OCI-LY7 (cell line): Measurements from ENCODE around the gene SHPK. TPM values are rescaled to one million over a fixed set of nuclear protein-coding genes. Genes with fewer than 3 reads are reported as not detected.
A peak's percentile ranks its signal among the peaks of the same experiment; 100 is the strongest.

Source experiments
- BruUV-seq: library from RNA; stranded (reverse); fragments of 400-500 nt; replicated peaks from 2 replicates; lab custom pipeline; 2021; lab: Mats Ljungman, UMichigan
- CTCF ChIA-PET: fragments of 300-600 bp; sonication (Branson Sonifier 250); formaldehyde crosslinking; loops from one replicate; lab custom pipeline; 2022; ENCODE audit warnings: antibody characterized with exemption; ENCODE audit not compliant: unreplicated experiment; lab: Charles Lee
- POLR2A ChIA-PET: fragments of 300-600 bp; sonication (Branson Sonifier 250); formaldehyde crosslinking; loops from one replicate; lab custom pipeline; 2022; ENCODE audit warnings: antibody characterized with exemption; lab: Charles Lee
- DNase-seq: peaks from one replicate; pipeline ENCODE4 v3.0.0-alpha.2; 2015; ENCODE audit warnings: low spot score
- H2AFZ ChIP-seq: fragments of 200-600 bp; sonication (generic), shearing (Covaris generic); 2 replicates; pipeline ENCODE4 v1.6.1; 2014; ENCODE audit warnings: mild to moderate bottlenecking, antibody characterized with exemption, low read length, moderate library complexity
- H3K27ac ChIP-seq: fragments of 200-600 bp; sonication (generic); 2 replicates; pipeline ENCODE4 v1.5.1; 2014; ENCODE audit warnings: mixed run types, low read depth, mild to moderate bottlenecking, moderate library complexity, low read length, inconsistent platforms; ENCODE audit not compliant: poor library complexity, severe bottlenecking
- H3K36me3 ChIP-seq: fragments of 200-600 bp; sonication (generic); 2 replicates; pipeline ENCODE4 v1.6.1; 2014; ENCODE audit warnings: mild to moderate bottlenecking, antibody characterized with exemption, low read length, moderate library complexity, mixed read lengths; ENCODE audit not compliant: insufficient read depth
- H3K4me1 ChIP-seq: fragments of 200-600 bp; sonication (generic); 2 replicates; pipeline ENCODE4 v1.5.1; 2014; ENCODE audit warnings: mild to moderate bottlenecking, low read length; ENCODE audit not compliant: insufficient read depth, poor library complexity, severe bottlenecking
- H3K4me2 ChIP-seq: fragments of 200-600 bp; sonication (generic); 2 replicates; pipeline ENCODE4 v1.6.1; 2014; ENCODE audit warnings: mild to moderate bottlenecking, low read length
- H3K4me3 ChIP-seq: fragments of 200-600 bp; sonication (generic); 2 replicates; pipeline ENCODE4 v1.5.1; 2014; ENCODE audit warnings: mild to moderate bottlenecking, low read depth, low read length; ENCODE audit not compliant: poor library complexity, severe bottlenecking
- H3K79me2 ChIP-seq: fragments of 200-600 bp; sonication (generic); 2 replicates; pipeline ENCODE4 v1.6.1; 2016; ENCODE audit warnings: low read depth, mild to moderate bottlenecking, low read length, moderate library complexity, mixed read lengths; ENCODE audit not compliant: insufficient read depth
- H3K9me2 ChIP-seq: fragments of 200-600 bp; sonication (generic); 2 replicates; pipeline ENCODE4 v1.6.1; 2016; ENCODE audit warnings: mild to moderate bottlenecking, low read length, mixed read lengths; ENCODE audit not compliant: insufficient read depth
- H3K9me3 ChIP-seq: fragments of 200-600 bp; sonication (generic); 2 replicates; pipeline ENCODE4 v1.6.1; 2014; ENCODE audit warnings: mild to moderate bottlenecking, mixed run types, low read length, mixed read lengths
- H4K20me1 ChIP-seq: fragments of 200-600 bp; sonication (generic); 2 replicates; pipeline ENCODE4 v1.6.1; 2014; ENCODE audit warnings: mild to moderate bottlenecking, antibody characterized with exemption, low read length, moderate library complexity, mixed read lengths; ENCODE audit not compliant: insufficient read depth
- CTCF ChIP-seq: fragments of 200-600 bp; sonication (generic); conservative IDR thresholded peaks from 2 replicates; pipeline ENCODE4 v1.5.1; 2014; ENCODE audit warnings: mild to moderate bottlenecking, antibody characterized with exemption, low read length, moderate library complexity, mixed read lengths
- EZH2phosphoT487 ChIP-seq: fragments of 200-600 bp; sonication (generic); IDR thresholded peaks from 2 replicates; pipeline ENCODE4 v1.6.1; 2018; ENCODE audit warnings: low read depth, borderline replicate concordance, mild to moderate bottlenecking, mixed run types, antibody characterized with exemption, low read length, moderate library complexity, mixed read lengths
- intact Hi-C: fragments of 100-400 bp; cut with micrococcal nuclease; formaldehyde crosslinking; loops from one replicate; pipeline ENCODE4 v1.10.0; 2022; ENCODE audit not compliant: unreplicated experiment
- total RNA-seq, 2 experiments: library from RNA; depleted of rRNA in 1 of 2; stranded (reverse); fragments of >200 nt in 1 of 2; shearing (Covaris generic) in 1 of 2; gene quantifications; 2 replicates each; pipeline ENCODE4 v1.2.3, GENCODE V29; 2014 to 2022

Gene SHPK
- total RNA-seq, 2 experiments from 2014 or later, result 16.9 to 17.0 TPM

DNA sequence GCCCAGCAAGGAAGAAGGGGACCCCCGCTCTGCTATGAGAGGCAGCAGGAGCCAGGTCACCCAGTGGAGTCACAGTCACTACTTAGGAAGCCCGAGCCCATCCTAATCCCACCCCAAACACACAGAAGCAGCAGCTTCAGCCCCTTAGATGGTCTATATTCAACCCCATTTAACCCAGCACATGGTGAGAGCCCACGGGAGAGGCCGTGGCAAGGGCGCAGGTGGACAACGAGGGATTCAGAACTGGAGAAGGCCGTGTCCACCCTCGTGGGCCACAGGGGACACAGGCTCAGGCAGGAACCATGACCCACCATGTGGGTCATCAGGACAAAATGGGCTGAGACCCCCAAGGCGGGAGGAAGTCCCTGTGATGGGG is 76.8 kb downstream of the SHPK start:
- Histone ChIP-seq H3K4me3 (peak overlapping the region; percentile 38), H3K79me2 (no peaks in the 10 kb centered on the region), H4K20me1 (no peaks in the 10 kb centered on the region), H3K36me3 (no peaks in the 10 kb centered on the region), H2AFZ (peak overlapping the region; percentile 79), H3K9me3 (no peaks in the 10 kb centered on the region), H3K27ac (peak overlapping the region; percentile 47), H3K4me2 (peak overlapping the region; percentile 66), H3K4me1 (peaks cover 42% of the 10 kb centered on the region), H3K9me2 (no peaks in the 10 kb centered on the region)
- POLR2A ChIA-PET, result interaction anchor here (1.3 kb wide), 1 partner anchor 12 kb away, joined by 6 read pairs; no protein-coding TSS in a partner anchor
- intact Hi-C loops, result loop anchor here (2.0 kb wide), 1 partner anchor 88 kb away; no protein-coding TSS in a partner anchor
- DNase-seq, result no peak
- CTCF ChIA-PET, result no interaction called here
- TF ChIP-seq EZH2phosphoT487, result no peak
- no peak for TF ChIP-seq CTCF
- no TSS peak for BruUV-seq

GRCh38 chr17:3558603-3559269 is 77.3 kb downstream of the SHPK start:
- Histone ChIP-seq H2AFZ (peak overlapping the region; percentile 79), H3K4me1 (peaks cover 42% of the 10 kb centered on the region), H3K36me3 (no peaks in the 10 kb centered on the region), H3K9me3 (no peaks in the 10 kb centered on the region), H3K79me2 (no peaks in the 10 kb centered on the region), H3K4me2 (peak overlapping the region; percentile 66), H3K27ac (peak overlapping the region; percentile 47), H4K20me1 (no peaks in the 10 kb centered on the region), H3K4me3 (peak overlapping the region; percentile 38), H3K9me2 (no peaks in the 10 kb centered on the region)
- no peak for TF ChIP-seq CTCF
- TF ChIP-seq EZH2phosphoT487, result no peak
- intact Hi-C loops, result loop anchor here (1.0 to 2.0 kb wide), 3 partner anchors 15 to 88 kb away; partner anchors contain the start of genes CTNS and SHPK
- POLR2A ChIA-PET, result interaction anchor here (1.3 to 1.5 kb wide), 2 partner anchors 13 to 85 kb away, joined by 3 to 6 read pairs; no protein-coding TSS in a partner anchor
- peak; percentile 91 for DNase-seq
- no TSS peak for BruUV-seq
- CTCF ChIA-PET, result no interaction called here

Other genes starting within 250 kb of the SHPK start
- gene OR3A2, start 249.9 kb downstream of the SHPK start, total RNA-seq (2014; rRNA removed; shearing (Covaris generic)), result not detected in 2 replicates
- gene OR3A2, start 249.9 kb downstream of the SHPK start, total RNA-seq (2022), result not detected in 2 replicates
- gene OR1E1, start 237.8 kb downstream of the SHPK start, total RNA-seq (2014; rRNA removed; shearing (Covaris generic)), result not detected in 2 replicates
- not detected in 2 replicates for gene OR1E1, start 237.8 kb downstream of the SHPK start, total RNA-seq (2022)
- gene OR3A3, start 224.9 kb downstream of the SHPK start, total RNA-seq (2014; rRNA removed; shearing (Covaris generic)), result not detected in 2 replicates
- not detected in 2 replicates for gene OR3A3, start 224.9 kb downstream of the SHPK start, total RNA-seq (2022)
- not detected in 2 replicates for gene OR1E2, start 202.4 kb downstream of the SHPK start, total RNA-seq (2014; rRNA removed; shearing (Covaris generic))
- not detected in 2 replicates for gene OR1E2, start 202.4 kb downstream of the SHPK start, total RNA-seq (2022)
- not detected in 2 replicates for gene SPATA22, start 164.4 kb downstream of the SHPK start, total RNA-seq (2014; rRNA removed; shearing (Covaris generic))
- not detected in 2 replicates for gene SPATA22, start 164.4 kb downstream of the SHPK start, total RNA-seq (2022)
- not detected in 2 replicates for gene ASPA, start 160.3 kb downstream of the SHPK start, total RNA-seq (2014; rRNA removed; shearing (Covaris generic))
- gene ASPA, start 160.3 kb downstream of the SHPK start, total RNA-seq (2022), result not detected in 2 replicates
- not detected in 2 replicates for gene TRPV3, start 78.4 kb downstream of the SHPK start, total RNA-seq (2014; rRNA removed; shearing (Covaris generic))
- gene TRPV3, start 78.4 kb downstream of the SHPK start, total RNA-seq (2022), result 0.06 TPM in 1 of 2 replicates, not detected in the other
- 2.2 and 2.7 TPM in 2 replicates for gene TRPV1, start 26.8 kb downstream of the SHPK start, total RNA-seq (2014; rRNA removed; shearing (Covaris generic))
- 2.9 and 4.5 TPM in 2 replicates for gene TRPV1, start 26.8 kb downstream of the SHPK start, total RNA-seq (2022)
- gene CTNS, start 510 bp upstream of the SHPK start, total RNA-seq (2014; rRNA removed; shearing (Covaris generic)), result 5.6 and 6.7 TPM in 2 replicates
- 11.9 and 13.6 TPM in 2 replicates for gene CTNS, start 510 bp upstream of the SHPK start, total RNA-seq (2022)
- gene TAX1BP3, start 32.3 kb upstream of the SHPK start, total RNA-seq (2014; rRNA removed; shearing (Covaris generic)), result 12.4 and 19.8 TPM in 2 replicates
- gene TAX1BP3, start 32.3 kb upstream of the SHPK start, total RNA-seq (2022), result 24.3 and 24.8 TPM in 2 replicates
- 32.5 and 36.0 TPM in 2 replicates for gene EMC6, start 32.6 kb upstream of the SHPK start, total RNA-seq (2014; rRNA removed; shearing (Covaris generic))
- gene EMC6, start 32.6 kb upstream of the SHPK start, total RNA-seq (2022), result 53.7 and 54.6 TPM in 2 replicates
- gene P2RX5, start 59.9 kb upstream of the SHPK start, total RNA-seq (2014; rRNA removed; shearing (Covaris generic)), result 143 and 150 TPM in 2 replicates
- 173 and 195 TPM in 2 replicates for gene P2RX5, start 59.9 kb upstream of the SHPK start, total RNA-seq (2022)
- 60.8 and 88.6 TPM in 2 replicates for gene HASPIN, start 87.7 kb upstream of the SHPK start, total RNA-seq (2014; rRNA removed; shearing (Covaris generic))
- 66.2 and 71.3 TPM in 2 replicates for gene HASPIN, start 87.7 kb upstream of the SHPK start, total RNA-seq (2022)
- 57.3 and 61.2 TPM in 2 replicates for gene ITGAE, start 164.9 kb upstream of the SHPK start, total RNA-seq (2014; rRNA removed; shearing (Covaris generic))
- gene ITGAE, start 164.9 kb upstream of the SHPK start, total RNA-seq (2022), result 51.2 and 52.2 TPM in 2 replicates
- gene NCBP3, start 210.0 kb upstream of the SHPK start, total RNA-seq (2014; rRNA removed; shearing (Covaris generic)), result 24.5 and 56.5 TPM in 2 replicates
- gene NCBP3, start 210.0 kb upstream of the SHPK start, total RNA-seq (2022), result 45.7 and 47.8 TPM in 2 replicates